HEK293 (cell line): ENCODE measurements around the gene GSG1L.

Experiments
- CTCF ChIA-PET: fragments of 350-600 bp; formaldehyde crosslinking; extraction: SDS; loops from one replicate; lab custom pipeline; 2021; ENCODE audit warnings: antibody characterized with exemption; lab: Yijun Ruan, JAX
- POLR2A ChIA-PET: fragments of 300-600 bp; formaldehyde crosslinking; extraction: SDS; loops from one replicate; lab custom pipeline; 2020; ENCODE audit warnings: antibody characterized with exemption, inconsistent platforms; lab: Yijun Ruan, JAX
- H3K27ac ChIP-seq: fragments of 200-500 bp; sonication (Bioruptor generic); 2 replicates; pipeline ENCODE4 v1.5.1; 2014; ENCODE audit warnings: low read depth, low read length, control low read depth, inconsistent platforms; ENCODE audit errors: extremely low read depth
- H3K36me3 ChIP-seq, 2 experiments: fragments of 200-500 bp in 1 of 2; sonication (Bioruptor generic) in 1 of 2; 1 replicate in 1 of 2; 2 replicates in 1 of 2; pipeline ENCODE4 v1.5.1; 2014 to 2017; ENCODE audit warnings: inconsistent platforms in 2 of 2, low read length in 2 of 2; ENCODE audit not compliant: control insufficient read depth in 2 of 2, insufficient read depth in 1 of 2
- H3K4me1 ChIP-seq: fragments of 200-500 bp; sonication (Bioruptor generic); 2 replicates; pipeline ENCODE4 v1.5.1; 2014; ENCODE audit warnings: mild to moderate bottlenecking, low read length, inconsistent platforms; ENCODE audit not compliant: control insufficient read depth, insufficient read depth
- H3K4me3 ChIP-seq: 2 replicates; pipeline ENCODE4 v1.5.1; 2011; ENCODE audit warnings: low read depth, mild to moderate bottlenecking, control low read depth, low read length, moderate library complexity
- H3K9me3 ChIP-seq: fragments of 200-500 bp; sonication (Bioruptor generic); 2 replicates; pipeline ENCODE4 v1.5.1; 2014; ENCODE audit warnings: low read depth, low read length, inconsistent platforms; ENCODE audit not compliant: control insufficient read depth, insufficient read depth
- BCL11B ChIP-seq: fragments of 450-650 bp; formaldehyde crosslinking; IDR thresholded peaks from 2 replicates; pipeline ENCODE4 v1.5.1; 2016; ENCODE audit warnings: low read depth, missing biosample characterization, missing genetic modification characterization
- EGR2 ChIP-seq: fragments of 450-650 bp; formaldehyde crosslinking; IDR thresholded peaks from 2 replicates; pipeline ENCODE4 v1.5.1; 2016; ENCODE audit warnings: low read depth, missing biosample characterization, missing genetic modification characterization
- FEZF1 ChIP-seq: fragments of 450-650 bp; formaldehyde crosslinking; IDR thresholded peaks from 2 replicates; pipeline ENCODE4 v1.5.1; 2016; ENCODE audit warnings: missing biosample characterization, missing genetic modification characterization
- GLIS2 ChIP-seq: fragments of 450-650 bp; formaldehyde crosslinking; IDR thresholded peaks from 2 replicates; pipeline ENCODE4 v1.5.1; 2016; ENCODE audit warnings: missing biosample characterization, missing genetic modification characterization
- HOXA7 ChIP-seq: sonication (generic); formaldehyde crosslinking; IDR thresholded peaks from 2 replicates; pipeline ENCODE4 v1.8.1; 2022; ENCODE audit warnings: missing genetic modification reagents, borderline replicate concordance
- KLF16 ChIP-seq: fragments of 450-650 bp; formaldehyde crosslinking; IDR thresholded peaks from 2 replicates; pipeline ENCODE4 v1.5.1; 2017; ENCODE audit warnings: missing biosample characterization, missing genetic modification characterization
- KLF7 ChIP-seq: fragments of 450-650 bp; formaldehyde crosslinking; IDR thresholded peaks from 2 replicates; pipeline ENCODE4 v1.5.1; 2016; ENCODE audit warnings: missing biosample characterization, missing genetic modification characterization, borderline replicate concordance
- KLF9 ChIP-seq: fragments of 450-650 bp; formaldehyde crosslinking; IDR thresholded peaks from 2 replicates; pipeline ENCODE4 v1.5.1; 2016; ENCODE audit warnings: missing biosample characterization, missing genetic modification characterization, low read depth
- PATZ1 ChIP-seq: fragments of 450-650 bp; formaldehyde crosslinking; IDR thresholded peaks from 2 replicates; pipeline ENCODE4 v1.5.1; 2016; ENCODE audit warnings: missing biosample characterization, missing genetic modification characterization
- PRDM10 ChIP-seq: fragments of 450-650 bp; formaldehyde crosslinking; IDR thresholded peaks from 2 replicates; pipeline ENCODE4 v1.5.1; 2016; ENCODE audit warnings: missing biosample characterization, missing genetic modification characterization
- SETDB1 ChIP-seq: IDR thresholded peaks from one replicate; pipeline ENCODE4 v1.6.1; 2017; ENCODE audit warnings: mild to moderate bottlenecking, low read length, moderate library complexity, mixed read lengths; ENCODE audit not compliant: insufficient read length
- SP2 ChIP-seq: fragments of 450-650 bp; formaldehyde crosslinking; IDR thresholded peaks from 2 replicates; pipeline ENCODE4 v1.5.1; 2016; ENCODE audit warnings: missing biosample characterization, missing genetic modification characterization
- SP3 ChIP-seq: fragments of 450-650 bp; formaldehyde crosslinking; IDR thresholded peaks from 2 replicates; pipeline ENCODE4 v1.5.1; 2016; ENCODE audit warnings: missing biosample characterization, missing genetic modification characterization
- TCF7L2 ChIP-seq: IDR thresholded peaks from 2 replicates; pipeline ENCODE4 v1.6.1; 2011; ENCODE audit warnings: low read depth, mild to moderate bottlenecking, inconsistent platforms, low read length, moderate library complexity, borderline replicate concordance
- ZEB2 ChIP-seq: fragments of 450-650 bp; formaldehyde crosslinking; IDR thresholded peaks from 2 replicates; pipeline ENCODE4 v1.5.1; 2016; ENCODE audit warnings: missing biosample characterization, missing genetic modification characterization
- ZFHX2 ChIP-seq: fragments of 450-650 bp; formaldehyde crosslinking; conservative IDR thresholded peaks from 2 replicates; pipeline ENCODE4 v1.5.1; 2016; ENCODE audit warnings: missing biosample characterization, missing genetic modification characterization
- ZNF121 ChIP-seq: fragments of 450-650 bp; formaldehyde crosslinking; IDR thresholded peaks from 2 replicates; pipeline ENCODE4 v1.5.1; 2016; ENCODE audit warnings: missing biosample characterization, missing genetic modification characterization
- ZNF221 ChIP-seq: fragments of 450-650 bp; formaldehyde crosslinking; IDR thresholded peaks from 2 replicates; pipeline ENCODE4 v1.5.1; 2017; ENCODE audit warnings: missing biosample characterization, missing genetic modification characterization, borderline replicate concordance
- ZNF239 ChIP-seq: fragments of 450-650 bp; formaldehyde crosslinking; IDR thresholded peaks from 2 replicates; pipeline ENCODE4 v1.5.1; 2016; ENCODE audit warnings: missing biosample characterization, missing genetic modification characterization
- ZNF394 ChIP-seq: fragments of 450-650 bp; formaldehyde crosslinking; IDR thresholded peaks from 2 replicates; pipeline ENCODE4 v1.5.1; 2016; ENCODE audit warnings: missing biosample characterization, missing genetic modification characterization, mild to moderate bottlenecking, moderate library complexity, borderline replicate concordance
- ZNF416 ChIP-seq: fragments of 450-650 bp; formaldehyde crosslinking; IDR thresholded peaks from 2 replicates; pipeline ENCODE4 v1.5.1; 2016; ENCODE audit warnings: missing biosample characterization, missing genetic modification characterization
- ZNF48 ChIP-seq: fragments of 450-650 bp; formaldehyde crosslinking; IDR thresholded peaks from 2 replicates; pipeline ENCODE4 v1.5.1; 2016; ENCODE audit warnings: missing biosample characterization, missing genetic modification characterization
- ZNF549 ChIP-seq: fragments of 450-650 bp; IDR thresholded peaks from 2 replicates; pipeline ENCODE4 v1.5.1; 2018; ENCODE audit warnings: missing biosample characterization, missing genetic modification characterization, mild to moderate bottlenecking, inconsistent platforms, moderate library complexity
- ZNF76 ChIP-seq: fragments of 450-650 bp; formaldehyde crosslinking; IDR thresholded peaks from 2 replicates; pipeline ENCODE4; 2016; ENCODE audit warnings: low read depth, missing biosample characterization, missing genetic modification characterization, borderline replicate concordance
- TF ChIP-seq, protein P1 (sequence below): fragments of 450-650 bp; formaldehyde crosslinking; IDR thresholded peaks from 2 replicates; pipeline ENCODE4 v1.5.1; 2016; ENCODE audit warnings: missing biosample characterization, missing genetic modification characterization
- TF ChIP-seq, protein P2 (sequence below): fragments of 450-650 bp; formaldehyde crosslinking; IDR thresholded peaks from 2 replicates; pipeline ENCODE4 v1.5.1; 2017; ENCODE audit warnings: missing biosample characterization, mild to moderate bottlenecking, missing genetic modification characterization, moderate library complexity

Gene GSG1L

DNA sequence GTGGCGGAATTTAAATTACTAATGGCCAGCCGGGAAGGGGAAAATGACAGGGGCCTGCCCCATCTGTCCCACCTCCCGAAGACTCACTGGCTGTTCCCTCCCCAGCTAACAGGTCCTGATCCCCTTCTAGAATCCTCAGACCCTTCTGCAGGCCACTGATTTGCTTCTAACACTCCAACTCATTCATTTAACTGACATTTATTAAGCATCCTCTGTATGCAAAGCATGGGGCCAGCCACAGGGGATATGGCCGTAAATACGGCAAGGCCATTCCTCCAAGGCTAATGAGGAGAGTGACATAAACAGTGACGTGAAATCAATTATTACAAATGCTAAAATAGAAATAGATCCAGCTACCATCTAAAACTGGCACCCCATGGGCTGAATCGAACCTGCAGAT lies 195.3 kb downstream of the GSG1L start (continued):
- TF ChIP-seq GLIS2 (tag by site-specific recombination) (no peak), BCL11B (no peak), TCF7L2 (no peak), ZNF239 (tag by site-specific recombination) (no peak), KLF7 (tag by site-specific recombination) (no peak), EGR2 (tag by site-specific recombination) (no peak)
- TF ChIP-seq, protein P1, sequence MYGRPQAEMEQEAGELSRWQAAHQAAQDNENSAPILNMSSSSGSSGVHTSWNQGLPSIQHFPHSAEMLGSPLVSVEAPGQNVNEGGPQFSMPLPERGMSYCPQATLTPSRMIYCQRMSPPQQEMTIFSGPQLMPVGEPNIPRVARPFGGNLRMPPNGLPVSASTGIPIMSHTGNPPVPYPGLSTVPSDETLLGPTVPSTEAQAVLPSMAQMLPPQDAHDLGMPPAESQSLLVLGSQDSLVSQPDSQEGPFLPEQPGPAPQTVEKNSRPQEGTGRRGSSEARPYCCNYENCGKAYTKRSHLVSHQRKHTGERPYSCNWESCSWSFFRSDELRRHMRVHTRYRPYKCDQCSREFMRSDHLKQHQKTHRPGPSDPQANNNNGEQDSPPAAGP (tag by site-specific recombination) = no peak
- TF ChIP-seq, protein P2, sequence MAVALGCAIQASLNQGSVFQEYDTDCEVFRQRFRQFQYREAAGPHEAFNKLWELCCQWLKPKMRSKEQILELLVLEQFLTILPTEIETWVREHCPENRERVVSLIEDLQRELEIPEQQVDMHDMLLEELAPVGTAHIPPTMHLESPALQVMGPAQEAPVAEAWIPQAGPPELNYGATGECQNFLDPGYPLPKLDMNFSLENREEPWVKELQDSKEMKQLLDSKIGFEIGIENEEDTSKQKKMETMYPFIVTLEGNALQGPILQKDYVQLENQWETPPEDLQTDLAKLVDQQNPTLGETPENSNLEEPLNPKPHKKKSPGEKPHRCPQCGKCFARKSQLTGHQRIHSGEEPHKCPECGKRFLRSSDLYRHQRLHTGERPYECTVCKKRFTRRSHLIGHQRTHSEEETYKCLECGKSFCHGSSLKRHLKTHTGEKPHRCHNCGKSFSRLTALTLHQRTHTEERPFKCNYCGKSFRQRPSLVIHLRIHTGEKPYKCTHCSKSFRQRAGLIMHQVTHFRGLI (tag by site-specific recombination) = no peak

- POLR2A ChIA-PET = interaction anchor here (0.7 to 1.3 kb wide), 5 partner anchors 8 to 317 kb away, joined by 3 to 10 read pairs (median 5); partner anchors contain the start of genes GTF3C1 and KATNIP
- CTCF ChIA-PET = interaction anchor here (0.5 to 2.4 kb wide), 34 partner anchors 9 to 747 kb away, joined by 3 to 21 read pairs (median 3); no protein-coding TSS in a partner anchor
- Histone ChIP-seq H3K4me1 (no peaks in the 10 kb centered on the region), H3K4me3 (no peak overlapping the region), H3K36me3 (no peaks in the 10 kb centered on the region), H3K27ac (no peak overlapping the region), H3K9me3 (no peaks in the 10 kb centered on the region)
- TF ChIP-seq PRDM10 (tag by site-specific recombination) (no peak), ZNF48 (no peak), FEZF1 (tag by site-specific recombination) (no peak), KLF16 (peak; percentile 83), KLF9 (tag by site-specific recombination) (peak; percentile 96), EGR2 (tag by site-specific recombination) (peak; percentile 24), ZFHX2 (peak; percentile 5), SP2 (peak; percentile 17), ZEB2 (tag by site-specific recombination) (no peak), HOXA7 (no peak), ZNF76 (tag by site-specific recombination) (peak; percentile 73), ZNF121 (tag by site-specific recombination) (0 out of 2 replicates have a peak, but pooled peaks have one; percentile 32), SETDB1 (peak; percentile 56), ZNF394 (tag by site-specific recombination) (no peak), ZNF221 (tag by site-specific recombination) (no peak), SP3 (tag by site-specific recombination) (peak; percentile 75), ZNF549 (no peak), ZNF416 (tag by site-specific recombination) (no peak), PATZ1 (tag by site-specific recombination) (peak; percentile 61)
These were observed 196.1 kb downstream of the GSG1L start for GRCh38 chr16:27867122-27868110.
